ENCODE results near the gene EFS. TPM values are rescaled to one million over a fixed set of nuclear protein-coding genes. Genes with fewer than 3 reads are reported as not detected.

EFS gene
- total RNA-seq (2014; rRNA removed; shearing (Covaris generic)) = not detected in 2 replicates
- polyA plus RNA-seq (2015; cell fraction: cytosol; rRNA removed) = not detected in 2 replicates
- polyA plus RNA-seq (2015; cell fraction: nucleus; rRNA removed) = not detected in 2 replicates

- no peak for DNase-seq (ENCODE audit: low read depth, low spot score)
- in situ Hi-C loops (cut with HindIII; ENCODE audit: low pct_unique_long_range_greater_than_20kb, low sequenced_read_pairs) = no loop called here
Observed at GRCh38 chr14:23365036-23365731, at the start of gene EFS. Gene EFS, minus strand, starts transcription at chr14:23365172. Its CDS starts 147 bp downstream, at chr14:23365025.

GRCh38 chr14:23414254-23414653, 49.3 kb upstream of the EFS start:
- in situ Hi-C loops (cut with HindIII; ENCODE audit: low pct_unique_long_range_greater_than_20kb, low sequenced_read_pairs) = no loop called here
- DNase-seq (ENCODE audit: low read depth, low spot score) = no peak

GRCh38 chr14:23413681-23414080, 48.7 kb upstream of the EFS start:
- in situ Hi-C loops (cut with HindIII; ENCODE audit: low pct_unique_long_range_greater_than_20kb, low sequenced_read_pairs) = no loop called here
- DNase-seq (ENCODE audit: low read depth, low spot score) = no peak

- in situ Hi-C loops (cut with HindIII; ENCODE audit: low pct_unique_long_range_greater_than_20kb, low sequenced_read_pairs) = no loop called here
- DNase-seq (ENCODE audit: low read depth, low spot score) = no peak
Observed at GRCh38 chr14:23411563-23412525, 46.9 kb upstream of the EFS start.

- no peak for DNase-seq (ENCODE audit: low read depth, low spot score)
- in situ Hi-C loops (cut with HindIII; ENCODE audit: low pct_unique_long_range_greater_than_20kb, low sequenced_read_pairs) = no loop called here
Observed at GRCh38 chr14:23409966-23410635, 45.1 kb upstream of the EFS start.

- in situ Hi-C loops (cut with HindIII; ENCODE audit: low pct_unique_long_range_greater_than_20kb, low sequenced_read_pairs) = no loop called here
- DNase-seq (ENCODE audit: low read depth, low spot score) = no peak
Observed at GRCh38 chr14:23409475-23409874, 44.5 kb upstream of the EFS start.

- DNase-seq (ENCODE audit: low read depth, low spot score) = no peak
- in situ Hi-C loops (cut with HindIII; ENCODE audit: low pct_unique_long_range_greater_than_20kb, low sequenced_read_pairs) = no loop called here
Observed at GRCh38 chr14:23408307-23408630, 43.3 kb upstream of the EFS start.

GRCh38 chr14:23407516-23408306, 42.7 kb upstream of the EFS start, which contains the start of gene MYH6:
Gene MYH6, minus strand, starts transcription at chr14:23408273. Its CDS starts 1,050 bp downstream, at chr14:23407223.
- DNase-seq (ENCODE audit: low read depth, low spot score) = no peak
- in situ Hi-C loops (cut with HindIII; ENCODE audit: low pct_unique_long_range_greater_than_20kb, low sequenced_read_pairs) = no loop called here

- in situ Hi-C loops (cut with HindIII; ENCODE audit: low pct_unique_long_range_greater_than_20kb, low sequenced_read_pairs) = no loop called here
- no peak for DNase-seq (ENCODE audit: low read depth, low spot score)
Observed at GRCh38 chr14:23406725-23407355, 41.9 kb upstream of the EFS start.

GRCh38 chr14:23406244-23406643, 41.3 kb upstream of the EFS start:
- no peak for DNase-seq (ENCODE audit: low read depth, low spot score)
- in situ Hi-C loops (cut with HindIII; ENCODE audit: low pct_unique_long_range_greater_than_20kb, low sequenced_read_pairs) = no loop called here

GRCh38 chr14:23405516-23406025, 40.6 kb upstream of the EFS start:
- DNase-seq (ENCODE audit: low read depth, low spot score) = no peak
- in situ Hi-C loops (cut with HindIII; ENCODE audit: low pct_unique_long_range_greater_than_20kb, low sequenced_read_pairs) = no loop called here

- DNase-seq (ENCODE audit: low read depth, low spot score) = no peak
- in situ Hi-C loops (cut with HindIII; ENCODE audit: low pct_unique_long_range_greater_than_20kb, low sequenced_read_pairs) = no loop called here
Observed at GRCh38 chr14:23405096-23405495, 40.1 kb upstream of the EFS start.

GRCh38 chr14:23404331-23404900, 39.4 kb upstream of the EFS start:
- DNase-seq (ENCODE audit: low read depth, low spot score) = peak; percentile 5
- in situ Hi-C loops (cut with HindIII; ENCODE audit: low pct_unique_long_range_greater_than_20kb, low sequenced_read_pairs) = no loop called here

GRCh38 chr14:23403908-23404307, 38.9 kb upstream of the EFS start:
- in situ Hi-C loops (cut with HindIII; ENCODE audit: low pct_unique_long_range_greater_than_20kb, low sequenced_read_pairs) = no loop called here
- DNase-seq (ENCODE audit: low read depth, low spot score) = no peak

- no peak for DNase-seq (ENCODE audit: low read depth, low spot score)
- in situ Hi-C loops (cut with HindIII; ENCODE audit: low pct_unique_long_range_greater_than_20kb, low sequenced_read_pairs) = no loop called here
Observed at GRCh38 chr14:23403139-23403438, 38.1 kb upstream of the EFS start.

- in situ Hi-C loops (cut with HindIII; ENCODE audit: low pct_unique_long_range_greater_than_20kb, low sequenced_read_pairs) = no loop called here
- DNase-seq (ENCODE audit: low read depth, low spot score) = peak; percentile 7
Observed at GRCh38 chr14:23402296-23403138, 37.5 kb upstream of the EFS start.
